Small intestine (tissue), 16 donors: ENCODE data around the gene MED23. TPM values are rescaled to one million over a fixed set of nuclear protein-coding genes. Genes with fewer than 3 reads are reported as not detected.

Experiments
- DNase-seq, 2 donors: peaks; one replicate each; pipeline versions ENCODE4 v3.0.0 to v3.0.0-alpha.2; 2013
- FAIRE-seq: peaks from 2 replicates; lab custom pipeline; 2012; peaks lifted over from hg19 to GRCh38; lab: Jason Lieb, UNC
- H3K27ac ChIP-seq, 3 donors: one replicate each; pipeline ENCODE4 v1.5.1; 2013; ENCODE audit warnings: low read length in 2 of 3, mild to moderate bottlenecking in 2 of 3, control low read depth in 1 of 3, inconsistent platforms in 1 of 3, low read depth in 1 of 3, moderate library complexity in 1 of 3
- H3K27me3 ChIP-seq, 3 donors: one replicate each; pipeline ENCODE4 v1.6.1; 2013; ENCODE audit warnings: low read length in 3 of 3, inconsistent platforms in 1 of 3; ENCODE audit not compliant: control insufficient read depth in 3 of 3, insufficient read depth in 3 of 3
- H3K36me3 ChIP-seq, 3 donors: one replicate each; pipeline ENCODE4 v1.6.1; 2013; ENCODE audit warnings: low read length in 3 of 3, inconsistent platforms in 1 of 3, low read depth in 1 of 3, mild to moderate bottlenecking in 1 of 3, moderate library complexity in 1 of 3; ENCODE audit not compliant: control insufficient read depth in 3 of 3, insufficient read depth in 2 of 3
- H3K4me1 ChIP-seq, 3 donors: one replicate each; pipeline ENCODE4 v1.6.1; 2013; ENCODE audit warnings: low read length in 2 of 3, inconsistent platforms in 1 of 3, low read depth in 1 of 3, mild to moderate bottlenecking in 1 of 3, moderate library complexity in 1 of 3; ENCODE audit not compliant: control insufficient read depth in 3 of 3, insufficient read depth in 2 of 3
- H3K4me3 ChIP-seq, 3 donors: one replicate each; pipeline ENCODE4 v1.5.1; 2013; ENCODE audit warnings: low read length in 3 of 3, control low read depth in 1 of 3, inconsistent platforms in 1 of 3, low read depth in 1 of 3, mild to moderate bottlenecking in 1 of 3, moderate library complexity in 1 of 3
- H3K9me3 ChIP-seq, 2 donors: one replicate each; pipeline ENCODE4 v1.6.1; 2013; ENCODE audit warnings: low read depth in 1 of 2, low read length in 1 of 2; ENCODE audit not compliant: control insufficient read depth in 2 of 2, insufficient read depth in 1 of 2
- WGBS, 3 donors: extraction: QIAGEN DNeasy Blood & Tissue Kit; methylation state at CpG; one replicate each; pipeline ENCODE4 v1.1.7; 2013; 5-methylcytosine and 5-hydroxymethylcytosine counted together
- long read RNA-seq, 10 donors: transcript quantifications; one replicate each; lab custom pipeline, GENCODE V29; 2026
- polyA plus RNA-seq, 4 donors: library from polyadenylated mRNA; stranded (reverse) in 3 of 4; unstranded in 1 of 4; fragments of 200-250 nt in 3 of 4; fragments of 120-200 nt in 1 of 4; gene quantifications; one replicate each; pipeline versions ENCODE4 v1.2.1 to v1.2.3, GENCODE V29; 2013
- donor health status: healthy with polysubstance abuse.
- donor health status: control.
- donor health status: control.
- donor health status: Bipolar disorder and iron deficiency.
- donor health status: healthy.

Gene MED23, protein sequence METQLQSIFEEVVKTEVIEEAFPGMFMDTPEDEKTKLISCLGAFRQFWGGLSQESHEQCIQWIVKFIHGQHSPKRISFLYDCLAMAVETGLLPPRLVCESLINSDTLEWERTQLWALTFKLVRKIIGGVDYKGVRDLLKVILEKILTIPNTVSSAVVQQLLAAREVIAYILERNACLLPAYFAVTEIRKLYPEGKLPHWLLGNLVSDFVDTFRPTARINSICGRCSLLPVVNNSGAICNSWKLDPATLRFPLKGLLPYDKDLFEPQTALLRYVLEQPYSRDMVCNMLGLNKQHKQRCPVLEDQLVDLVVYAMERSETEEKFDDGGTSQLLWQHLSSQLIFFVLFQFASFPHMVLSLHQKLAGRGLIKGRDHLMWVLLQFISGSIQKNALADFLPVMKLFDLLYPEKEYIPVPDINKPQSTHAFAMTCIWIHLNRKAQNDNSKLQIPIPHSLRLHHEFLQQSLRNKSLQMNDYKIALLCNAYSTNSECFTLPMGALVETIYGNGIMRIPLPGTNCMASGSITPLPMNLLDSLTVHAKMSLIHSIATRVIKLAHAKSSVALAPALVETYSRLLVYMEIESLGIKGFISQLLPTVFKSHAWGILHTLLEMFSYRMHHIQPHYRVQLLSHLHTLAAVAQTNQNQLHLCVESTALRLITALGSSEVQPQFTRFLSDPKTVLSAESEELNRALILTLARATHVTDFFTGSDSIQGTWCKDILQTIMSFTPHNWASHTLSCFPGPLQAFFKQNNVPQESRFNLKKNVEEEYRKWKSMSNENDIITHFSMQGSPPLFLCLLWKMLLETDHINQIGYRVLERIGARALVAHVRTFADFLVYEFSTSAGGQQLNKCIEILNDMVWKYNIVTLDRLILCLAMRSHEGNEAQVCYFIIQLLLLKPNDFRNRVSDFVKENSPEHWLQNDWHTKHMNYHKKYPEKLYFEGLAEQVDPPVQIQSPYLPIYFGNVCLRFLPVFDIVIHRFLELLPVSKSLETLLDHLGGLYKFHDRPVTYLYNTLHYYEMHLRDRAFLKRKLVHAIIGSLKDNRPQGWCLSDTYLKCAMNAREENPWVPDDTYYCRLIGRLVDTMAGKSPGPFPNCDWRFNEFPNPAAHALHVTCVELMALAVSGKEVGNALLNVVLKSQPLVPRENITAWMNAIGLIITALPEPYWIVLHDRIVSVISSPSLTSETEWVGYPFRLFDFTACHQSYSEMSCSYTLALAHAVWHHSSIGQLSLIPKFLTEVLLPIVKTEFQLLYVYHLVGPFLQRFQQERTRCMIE (N-terminal part only)
- 10 to 100 TPM in 2 of 4 donors, 1 to 10 TPM in 2; 8.1 to 41.2 (median 13.6) TPM for polyA plus RNA-seq
- long read RNA-seq, donor 1, full-length matches to known transcripts = 1 of 81 reads
- long read RNA-seq, donor 1, partial matches to known transcripts = 74 of 81 reads
- long read RNA-seq, donor 1, other reads (novel, unspliced or antisense) = 6 of 81 reads
- long read RNA-seq, donor 2, full-length matches to known transcripts = 1 of 1 reads
- long read RNA-seq, donor 2, partial matches to known transcripts = 0 of 1 reads
- long read RNA-seq, donor 2, other reads (novel, unspliced or antisense) = 0 of 1 reads
- long read RNA-seq, donor 3, partial matches to known transcripts = 7 of 7 reads
- long read RNA-seq, donor 3, other reads (novel, unspliced or antisense) = 0 of 7 reads
- long read RNA-seq, donor 4 = 0 reads
- long read RNA-seq, donor 5 = 0 reads
- long read RNA-seq, donor 6 = 0 reads
- long read RNA-seq, donor 7 = 0 reads
- long read RNA-seq, donor 8 = 0 reads
- long read RNA-seq, donor 9 = 0 reads
- long read RNA-seq, donor 10, full-length matches to known transcripts = 5 of 10 reads
- long read RNA-seq, donor 10, partial matches to known transcripts = 5 of 10 reads
- long read RNA-seq, donor 10, other reads (novel, unspliced or antisense) = 0 of 10 reads

GRCh38 chr6:131627724-131628682 is at the start of gene MED23:
TSS of gene MED23 (minus strand) at chr6:131628242. CDS start at chr6:131628049, 193 bp downstream.
- H3K27ac ChIP-seq = peak within 1 kb of the TSS; percentile 74 to 86 (median 83)
- FAIRE-seq (no peak), DNase-seq (peak; percentile 96 to 98)
- H3K4me1 ChIP-seq = peaks cover 2 to 6% (median 3%) of the 10 kb centered on the region in 3 donors
- H3K27me3 ChIP-seq = no peaks in the 10 kb centered on the region
- peaks cover 3 to 8% (median 4%) of the 10 kb centered on the region in 3 donors for H3K36me3 ChIP-seq
- 0 to 1% (median 0%) methylated on average over 52 to 53 of the region's 53 CpGs for WGBS, 3 donors
- peak within 1 kb of the TSS; percentile 74 to 76 (median 75) for H3K4me3 ChIP-seq
- H3K9me3 ChIP-seq = no peaks in the 10 kb centered on the region

DNA sequence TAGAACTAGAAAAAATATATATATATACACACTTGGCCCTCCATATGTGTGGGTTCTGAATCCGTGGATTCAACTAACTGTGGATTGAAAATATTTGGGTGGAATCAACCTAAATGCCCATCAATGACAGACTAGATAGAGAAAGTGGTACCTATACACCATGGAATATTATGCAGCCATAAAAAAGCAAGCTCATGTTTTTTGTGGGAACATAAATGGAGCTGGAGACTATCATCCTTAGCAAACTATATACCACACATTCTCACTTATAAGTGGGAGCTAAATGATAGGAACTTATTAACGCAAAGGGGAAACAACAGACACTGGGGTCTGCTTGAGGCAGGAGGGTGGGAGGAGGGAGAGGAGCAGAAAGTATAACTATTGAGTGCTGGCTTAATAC is 45.1 kb upstream of the MED23 start:
- Histone ChIP-seq H3K4me3 (no peak overlapping the region), H3K9me3 (no peaks in the 10 kb centered on the region), H3K36me3 (peaks cover 0 to 9% (median 3%) of the 10 kb centered on the region in 3 donors), H3K4me1 (no peaks in the 10 kb centered on the region), H3K27me3 (no peaks in the 10 kb centered on the region), H3K27ac (no peak overlapping the region)
- no peak for FAIRE-seq
- WGBS, 3 donors = 91 to 98% (median 93%) methylated on average over 2 of the region's 2 CpGs
- no peak for DNase-seq

DNA sequence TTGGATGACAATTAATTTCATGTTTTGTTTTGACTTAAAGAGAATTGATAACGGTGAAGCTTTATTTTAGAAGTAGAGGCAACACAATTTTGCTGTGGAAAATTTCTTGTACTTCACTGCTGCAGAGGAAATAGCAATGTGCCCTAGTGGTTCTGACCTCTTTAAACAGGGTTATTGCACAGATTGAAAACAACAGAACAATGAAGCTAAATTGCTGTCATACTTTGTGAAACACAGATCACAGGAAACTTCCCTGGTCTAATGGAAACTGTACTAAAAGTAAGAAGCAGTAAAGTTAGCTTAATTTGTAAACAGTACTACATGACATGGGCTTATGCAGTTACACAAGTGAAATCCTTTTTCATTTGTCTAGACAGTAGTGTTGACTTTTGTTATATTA is 41.8 kb upstream of the MED23 start:
- Histone ChIP-seq H3K4me3 (no peak overlapping the region), H3K27me3 (no peaks in the 10 kb centered on the region), H3K27ac (no peak overlapping the region), H3K4me1 (no peaks in the 10 kb centered on the region), H3K36me3 (peaks cover 0 to 3% (median 0%) of the 10 kb centered on the region in 3 donors), H3K9me3 (no peaks in the 10 kb centered on the region)
- FAIRE-seq (no peak), DNase-seq (no peak)
- 43 to 93% (median 74%) methylated on average over 1 of the region's 1 CpG for WGBS, 3 donors

DNA sequence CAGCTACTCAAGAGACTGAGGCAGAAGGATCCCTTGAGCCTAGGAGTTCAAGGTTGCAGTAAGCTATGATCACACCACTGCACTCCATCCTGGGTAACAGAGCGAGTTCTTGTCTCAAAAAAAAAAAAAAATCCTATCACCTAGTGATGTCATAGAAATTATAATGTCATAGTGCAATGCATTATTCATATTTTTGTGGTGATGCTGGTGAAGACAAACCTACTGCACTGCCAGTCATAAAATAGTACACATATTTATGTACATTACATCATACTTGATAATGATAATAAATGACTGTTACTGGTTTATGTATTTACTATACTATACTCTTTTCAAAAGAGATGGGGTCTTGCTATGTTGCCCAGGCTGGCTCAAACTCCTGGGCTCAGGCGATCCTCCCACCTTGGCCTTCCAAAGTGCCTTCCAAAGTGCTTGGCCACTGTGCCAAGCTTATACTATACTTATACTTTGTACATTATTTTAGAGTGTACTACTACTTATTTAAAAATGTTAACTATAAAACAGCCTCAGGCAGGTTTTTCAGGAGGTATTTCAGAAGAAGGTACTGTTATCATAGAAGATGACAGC is 35.6 kb upstream of the MED23 start:
- peaks cover 0 to 2% (median 0%) of the 10 kb centered on the region in 3 donors for H3K36me3 ChIP-seq
- H3K4me1 ChIP-seq = no peaks in the 10 kb centered on the region
- no peaks in the 10 kb centered on the region for H3K27me3 ChIP-seq
- WGBS, 3 donors = 88 to 98% (median 94%) methylated on average over 2 of the region's 2 CpGs
- no peaks in the 10 kb centered on the region for H3K9me3 ChIP-seq
- H3K4me3 ChIP-seq = no peak overlapping the region
- FAIRE-seq = no peak
- no peak overlapping the region for H3K27ac ChIP-seq
- no peak for DNase-seq

DNA sequence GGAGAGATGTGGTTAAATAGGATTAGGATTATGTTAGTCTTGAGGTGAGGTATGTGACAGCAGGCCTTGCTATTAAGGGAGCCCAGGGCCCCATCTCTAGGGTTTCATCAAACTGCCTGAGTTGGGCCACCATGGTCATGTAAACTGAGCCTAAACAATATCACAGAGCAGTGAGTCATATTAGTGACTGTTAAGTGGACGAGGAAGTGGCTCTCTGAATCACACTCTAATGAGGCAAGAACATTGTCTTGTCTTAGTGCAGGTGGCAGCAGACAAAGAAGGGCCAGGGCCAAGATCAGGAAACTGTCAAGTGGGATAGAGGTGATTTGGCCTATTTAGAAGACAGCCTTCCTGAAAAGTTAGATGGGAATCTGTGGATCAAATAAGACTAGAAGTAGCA is 32.2 kb upstream of the MED23 start:
- Histone ChIP-seq H3K4me3 (no peak overlapping the region), H3K9me3 (no peaks in the 10 kb centered on the region), H3K4me1 (no peaks in the 10 kb centered on the region), H3K36me3 (peaks cover 0 to 4% (median 0%) of the 10 kb centered on the region in 3 donors), H3K27ac (no peak overlapping the region), H3K27me3 (no peaks in the 10 kb centered on the region)
- FAIRE-seq (no peak), DNase-seq (no peak)
- WGBS, 3 donors = 12 to 31% (median 22%) methylated on average over 1 of the region's 1 CpG

- no peak for FAIRE-seq
- Histone ChIP-seq H3K9me3 (no peaks in the 10 kb centered on the region), H3K27ac (no peak overlapping the region), H3K27me3 (no peaks in the 10 kb centered on the region), H3K36me3 (peaks cover 0 to 16% (median 0%) of the 10 kb centered on the region in 3 donors), H3K4me3 (no peak overlapping the region), H3K4me1 (peaks cover 0 to under 1% (median 0%) of the 10 kb centered on the region in 3 donors)
- no peak for DNase-seq
- 87 to 94% (median 92%) methylated on average over 3 of the region's 3 CpGs for WGBS, 3 donors
Measured at GRCh38 chr6:131658287-131658686, 30.2 kb upstream of the MED23 start.
